Left cardiac atrium (tissue), 4 donors: Measurements from ENCODE around the gene FAM3C. TPM values are rescaled to one million over a fixed set of nuclear protein-coding genes. Genes with fewer than 3 reads are reported as not detected.

ENCODE experiments used
- ATAC-seq, 2 donors: fragments of 200-7000 bp; cut with Tn5 transposase; one replicate each; pipeline ENCODE4 v1.9.1; 2020; ENCODE audit warnings: mild to moderate bottlenecking in 2 of 2, moderate library complexity in 2 of 2
- DNase-seq: peaks from one replicate; pipeline ENCODE4 v3.0.0-alpha.2; 2020
- intact Hi-C, 2 donors: fragments of 100-400 bp; cut with DNase I; formaldehyde crosslinking; loops; one replicate each; pipeline versions ENCODE4 v1.14.1 to v1.15.1; 2022 to 2023
- total RNA-seq, 2 donors: library from RNA; stranded (reverse); fragmentation: NEBNext Ultra II Directional; extraction: Animal tissue kit (Norgen Biotek cat#: 25700); gene quantifications; one replicate each; pipeline ENCODE4 v1.2.1, GENCODE V29; 2021
- donor health status: DM: no; HTN: yes; CAD: no.
- donor health status: DM: no; HTN: yes; CAD: no; lungs with severe emphysema.
- donor health status: DM: yes; HTN: yes; CAD: no.
- donor health status: Dilated cardiomyopathy.

FAM3C gene
- total RNA-seq, 2 donors from 2014 or later: 47.5 to 68.4 TPM

- ATAC-seq (no peak), DNase-seq (no peak)
- intact Hi-C loops: no loop called here
Measured at GRCh38 chr7:121416533-121416932, 20.4 kb upstream of the FAM3C start.

DNA sequence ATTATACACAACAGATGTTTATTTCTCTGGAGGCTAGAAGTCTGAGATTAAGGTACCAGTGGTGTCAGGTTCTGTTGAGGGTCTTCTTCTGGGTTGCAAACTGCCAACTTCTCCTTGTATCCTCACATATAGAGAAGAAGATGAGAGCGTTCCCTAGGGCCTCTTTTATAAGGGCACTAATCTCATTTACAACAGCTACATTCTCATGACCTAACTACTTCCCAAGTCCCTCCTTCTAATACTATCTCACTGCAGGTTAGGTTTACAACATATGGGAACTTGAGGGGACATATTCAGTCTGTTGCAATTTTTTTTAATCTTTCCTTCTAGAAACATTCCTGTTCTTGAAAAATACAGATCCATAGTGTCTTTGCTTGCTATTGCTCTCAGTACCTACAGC is 18.3 kb upstream of the FAM3C start:
- DNase-seq: no peak
- no peak for ATAC-seq
- intact Hi-C loops: no loop called here

DNA sequence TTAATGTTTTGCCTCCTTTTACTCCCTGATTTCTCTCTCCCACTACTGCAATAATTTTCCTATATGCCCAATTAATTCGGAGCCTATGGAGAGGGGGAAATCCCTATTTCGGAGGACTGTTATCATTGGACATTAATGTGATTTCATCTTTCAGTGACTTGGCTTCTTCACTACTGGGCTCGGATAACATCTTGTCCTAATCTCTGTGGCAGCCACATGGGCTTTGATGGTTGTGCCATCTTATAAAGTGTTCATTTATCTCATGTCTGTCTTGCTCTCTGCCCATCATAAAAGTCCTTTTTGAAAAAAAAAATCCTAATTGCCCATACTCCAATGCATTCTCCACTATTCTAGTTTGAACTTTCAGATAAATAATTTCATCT is 15.5 kb upstream of the FAM3C start:
- no peak for ATAC-seq
- intact Hi-C loops: no loop called here

DNA sequence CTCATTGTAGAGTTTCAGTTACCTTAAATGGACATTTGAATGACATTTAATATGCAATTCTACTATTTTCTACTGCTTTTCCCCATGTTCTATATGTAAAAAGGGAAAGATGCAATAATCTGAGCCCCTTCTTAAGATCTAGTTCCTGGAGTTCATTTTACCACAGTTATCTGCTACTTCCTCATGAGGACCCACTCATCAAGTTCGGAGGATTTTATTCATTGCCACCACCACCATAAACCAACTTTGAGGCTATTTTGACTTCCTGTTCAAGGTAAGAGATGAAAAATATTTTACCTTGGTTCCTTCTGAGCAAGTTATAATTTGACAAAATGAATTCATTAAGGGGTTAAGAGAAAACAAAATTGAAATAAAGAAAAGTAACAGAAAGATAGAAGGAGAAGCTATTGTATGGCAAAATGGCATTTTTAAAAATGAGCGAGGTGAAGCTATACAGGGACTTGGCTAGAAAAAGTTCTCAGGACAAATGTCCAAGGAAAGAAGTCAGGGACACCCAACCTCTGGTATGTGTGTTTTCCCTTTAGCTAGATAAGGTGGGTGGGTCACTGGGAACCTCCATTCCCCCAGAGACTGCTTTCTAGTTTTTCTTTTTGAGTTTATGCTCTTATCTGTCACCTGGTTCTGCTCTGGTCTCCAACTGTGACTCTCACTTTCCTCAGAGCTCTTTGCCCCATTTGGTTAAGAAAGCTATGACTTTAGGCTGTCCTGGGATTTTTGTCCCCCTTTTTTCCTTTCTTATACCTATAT is 14.9 kb upstream of the FAM3C start:
- no peak for DNase-seq
- ATAC-seq: no peak
- intact Hi-C loops: no loop called here

More for the DNA sequence above, 15.5 kb upstream of the FAM3C start:
- no peak for DNase-seq

DNA sequence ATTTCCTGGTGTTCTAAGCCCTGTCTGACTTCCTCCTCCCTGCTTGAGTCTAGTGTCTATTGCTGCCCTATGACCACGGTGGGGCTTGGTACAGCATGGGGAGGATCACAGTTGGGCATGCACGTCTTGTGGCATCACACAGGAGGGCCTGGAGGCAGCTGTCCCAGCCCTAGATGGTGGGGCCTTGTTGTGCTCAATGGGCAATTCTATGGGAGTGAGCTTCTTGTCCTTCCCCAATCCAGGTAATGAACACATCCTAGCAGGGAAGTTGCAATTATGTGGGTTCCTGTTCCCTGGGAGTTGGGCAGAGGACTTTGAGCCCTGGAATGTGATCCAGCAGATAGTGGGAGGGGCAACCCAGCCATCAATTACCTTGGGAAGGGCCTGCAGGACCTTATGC is 10.8 kb upstream of the FAM3C start:
- ATAC-seq: no peak
- no peak for DNase-seq
- intact Hi-C loops: no loop called here

- DNase-seq (no peak), ATAC-seq (no peak)
- intact Hi-C loops: no loop called here
Measured at GRCh38 chr7:121406461-121406860, 10.4 kb upstream of the FAM3C start.

DNA sequence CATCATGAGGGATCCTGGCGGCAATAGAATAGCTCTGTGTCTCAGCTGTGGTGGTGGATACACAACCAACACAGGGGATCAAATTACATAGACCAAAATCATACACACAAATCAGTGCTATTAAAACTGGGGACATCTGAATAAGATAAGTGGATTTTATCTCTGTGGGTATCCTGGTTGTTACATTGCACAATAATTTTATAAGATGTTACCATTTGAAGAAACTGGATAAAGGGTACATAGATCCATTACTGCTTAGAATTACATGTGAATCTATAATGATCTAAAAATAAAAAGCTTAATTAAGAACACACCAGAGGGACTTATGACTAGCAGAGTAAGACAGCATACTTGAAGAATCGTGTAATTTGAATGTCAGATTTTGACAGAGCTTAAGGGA is 8.2 kb upstream of the FAM3C start:
- intact Hi-C loops: no loop called here
- no peak for DNase-seq
- no peak for ATAC-seq

DNA sequence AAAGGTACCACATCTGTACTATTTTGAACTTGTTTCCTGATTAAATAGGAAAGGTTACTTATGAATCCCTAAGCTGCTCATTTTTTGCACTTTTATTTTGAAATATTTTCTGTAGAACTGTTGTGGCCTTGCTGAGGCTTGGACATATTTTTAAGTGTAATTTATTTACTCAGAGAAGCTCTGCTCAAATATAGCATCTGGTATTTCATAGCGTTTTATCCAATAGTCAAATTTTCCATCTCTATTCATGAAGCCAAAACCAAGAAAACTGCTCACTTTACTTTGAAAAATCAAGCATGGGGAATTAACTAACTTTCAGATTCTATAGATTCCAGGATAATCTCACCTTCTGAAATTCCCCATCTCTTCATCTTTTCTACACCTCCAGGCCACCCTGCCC is 6.6 kb upstream of the FAM3C start:
- DNase-seq (no peak), ATAC-seq (no peak)
- intact Hi-C loops: no loop called here

DNA sequence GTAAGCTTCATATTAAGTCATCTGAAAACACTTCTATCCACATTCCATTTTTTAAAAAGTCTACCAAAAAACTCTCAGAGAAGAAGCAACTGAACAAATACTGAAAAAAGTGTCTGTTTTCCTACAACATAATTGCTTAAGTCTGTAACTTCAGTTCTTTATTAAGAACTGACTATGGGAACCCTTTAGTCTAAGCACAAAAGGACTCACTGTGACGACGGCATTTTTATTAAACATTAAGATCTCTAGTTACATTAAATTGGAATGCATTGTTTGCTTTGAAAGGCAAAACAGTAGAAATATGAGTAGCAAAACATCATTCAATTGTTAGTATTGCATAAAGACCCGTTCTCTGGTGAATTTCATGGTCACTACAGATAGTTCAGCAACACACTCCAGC is 5.8 kb upstream of the FAM3C start:
- DNase-seq (no peak), ATAC-seq (no peak)
- intact Hi-C loops: no loop called here

GRCh38 chr7:121398246-121398645 is 2.1 kb upstream of the FAM3C start:
- intact Hi-C loops: loop anchor here in 1 of 2 donors (5.0 kb wide), 1 partner anchor 39 kb away; no protein-coding TSS in a partner anchor
- ATAC-seq: no peak
- DNase-seq: no peak

DNA sequence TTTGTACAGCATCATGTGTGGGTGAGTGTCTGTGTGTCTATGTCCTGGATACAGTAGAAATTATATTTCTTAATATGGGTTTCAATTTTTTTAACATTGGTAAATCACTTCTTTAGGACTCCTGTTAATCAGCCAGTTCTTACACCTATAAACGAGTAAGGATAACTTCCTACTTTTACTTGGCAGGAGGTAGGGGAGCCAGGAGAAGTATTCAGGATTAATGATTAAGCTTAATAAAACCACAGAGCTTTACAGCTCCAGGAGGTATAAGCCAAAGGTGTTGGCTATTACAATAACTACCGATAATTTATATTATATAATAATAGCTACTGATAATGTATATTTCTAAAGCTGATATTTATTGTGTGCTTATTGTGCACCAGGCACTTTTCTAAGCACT is 1.7 kb upstream of the FAM3C start:
- intact Hi-C loops: loop anchor here in 1 of 2 donors (5.0 kb wide), 1 partner anchor 39 kb away; no protein-coding TSS in a partner anchor
- DNase-seq (no peak), ATAC-seq (no peak)

- ATAC-seq (no peak), DNase-seq (no peak)
- intact Hi-C loops: loop anchor here in 1 of 2 donors (5.0 kb wide), 1 partner anchor 40 kb away; no protein-coding TSS in a partner anchor
Measured at GRCh38 chr7:121397361-121397760, 1.3 kb upstream of the FAM3C start.

DNA sequence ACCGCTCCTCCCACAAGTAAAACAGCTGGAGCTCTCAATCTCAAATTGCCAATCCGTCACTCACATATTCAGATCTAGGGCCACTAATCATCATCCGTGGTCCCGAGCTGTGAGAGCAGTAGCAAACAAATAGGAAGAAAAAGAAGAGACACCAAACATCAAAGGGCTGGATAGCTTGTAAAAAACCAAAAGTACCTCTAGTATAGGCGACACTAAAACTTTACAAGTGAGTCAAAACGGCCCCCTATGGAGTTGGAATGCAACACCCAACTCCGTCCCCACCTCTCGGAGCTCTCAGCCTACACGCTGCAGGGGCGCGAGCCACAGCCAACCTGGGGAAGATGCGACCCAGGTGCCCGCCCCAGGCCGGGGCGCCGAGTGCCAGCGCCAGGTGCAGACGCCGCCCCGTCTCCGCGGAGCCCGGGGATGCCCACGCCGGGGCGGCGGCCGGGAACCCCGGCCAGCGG is 581 bp downstream of the FAM3C start:
- DNase-seq: no peak
- no peak for ATAC-seq
- intact Hi-C loops: loop anchor here in 1 of 2 donors (5.0 kb wide), 1 partner anchor 42 kb away; no protein-coding TSS in a partner anchor

DNA sequence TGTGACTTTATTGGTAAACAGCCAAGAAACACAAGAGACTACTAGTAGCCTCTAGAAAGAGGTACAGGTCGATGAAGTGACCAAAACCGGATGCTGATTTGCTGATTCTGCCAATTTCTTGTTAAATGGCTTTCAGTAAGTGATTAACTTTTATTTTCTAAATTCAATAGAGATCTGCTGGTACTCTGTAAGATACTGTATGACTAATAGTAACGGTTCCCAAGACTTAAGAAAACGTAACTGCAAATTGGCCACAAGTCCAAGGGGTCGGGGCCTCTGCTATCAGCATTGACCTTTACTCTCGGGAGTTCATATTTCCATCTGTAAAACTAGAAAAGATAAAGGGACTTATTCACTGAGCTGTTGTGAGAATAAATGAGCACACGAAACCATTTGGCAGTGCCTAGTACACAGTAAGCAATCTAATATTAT is 1.4 kb downstream of the FAM3C start:
- DNase-seq: no peak
- no peak for ATAC-seq
- intact Hi-C loops: loop anchor here in 1 of 2 donors (5.0 kb wide), 1 partner anchor 43 kb away; no protein-coding TSS in a partner anchor

GRCh38 chr7:121393005-121393366 is 3.1 kb downstream of the FAM3C start:
- ATAC-seq (no peak), DNase-seq (no peak)
- intact Hi-C loops: no loop called here

GRCh38 chr7:121392277-121393004 is 3.7 kb downstream of the FAM3C start:
- DNase-seq (no peak), ATAC-seq (no peak)
- intact Hi-C loops: no loop called here

DNA sequence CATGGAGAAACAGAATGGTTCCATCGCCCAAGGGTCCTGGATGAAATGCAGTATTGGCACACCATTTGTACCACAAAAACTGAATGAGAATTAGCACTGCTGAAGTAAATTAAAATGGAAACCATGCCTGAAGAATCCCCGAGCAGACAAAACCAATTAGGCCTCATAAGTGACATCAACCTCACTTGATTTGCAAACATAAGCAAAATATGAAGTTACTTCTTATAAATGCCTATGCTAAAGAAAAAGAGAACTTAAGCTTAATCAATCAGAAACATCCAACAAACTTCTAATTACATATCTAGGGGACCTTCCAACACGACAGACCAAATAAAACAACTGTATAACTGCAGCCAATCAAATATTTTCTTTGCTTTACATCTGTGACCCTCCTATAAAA is 4.4 kb downstream of the FAM3C start:
- DNase-seq: no peak

DNA sequence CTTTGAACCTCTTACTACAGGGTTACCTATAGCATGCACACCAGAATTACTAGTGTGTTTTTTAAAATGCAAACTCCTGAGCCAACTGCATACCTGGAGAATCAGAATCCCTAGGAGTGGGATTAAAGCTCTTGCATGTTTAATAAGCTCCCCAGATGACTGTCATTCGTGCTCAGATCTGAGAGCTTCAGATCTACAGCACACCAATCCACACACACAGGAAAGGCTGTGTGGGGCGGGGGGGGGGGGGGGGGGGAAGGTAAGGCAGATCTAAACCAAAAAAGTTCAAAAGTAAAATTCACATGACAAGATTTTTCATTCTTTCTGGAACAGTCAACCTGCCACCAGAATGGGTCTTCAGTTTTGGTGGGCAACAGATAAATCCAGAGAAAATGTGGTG is 5.5 kb downstream of the FAM3C start:
- intact Hi-C loops: no loop called here
- ATAC-seq: no peak
- DNase-seq: no peak

More for the DNA sequence above, 4.4 kb downstream of the FAM3C start:
- ATAC-seq: no peak
- intact Hi-C loops: no loop called here

- ATAC-seq (no peak), DNase-seq (no peak)
- intact Hi-C loops: no loop called here
Measured at GRCh38 chr7:121390109-121390508, 6.0 kb downstream of the FAM3C start.

- intact Hi-C loops: no loop called here
Measured at GRCh38 chr7:121388950-121389349, 7.2 kb downstream of the FAM3C start.

More at GRCh38 chr7:121388950-121389349, 7.2 kb downstream of the FAM3C start:
- no peak for ATAC-seq
- no peak for DNase-seq
